ENCODE data around the gene E2F7. TPM values are rescaled to one million over a fixed set of nuclear protein-coding genes. Genes with fewer than 3 reads are reported as not detected.

Gene E2F7
- total RNA-seq, 1 experiment from 2014 or later = 38.9 TPM

Other genes with a start within 250 kb of the E2F7 start
- 16.9 and 17.6 TPM in 2 replicates for gene CSRP2, start 186.6 kb downstream of the E2F7 start, total RNA-seq (2014; rRNA removed; shearing (Covaris generic))

All from HT1080 (cell line).